Panc1 (cell line): ENCODE measurements around the gene CHODL. TPM values are rescaled to one million over a fixed set of nuclear protein-coding genes. Genes with fewer than 3 reads are reported as not detected.

Experiments
- ATAC-seq: fragments of 200-7000 bp; cut with Tn5 transposase; 2 replicates; pipeline ENCODE4 v1.9.1; 2020; ENCODE audit warnings: mild to moderate bottlenecking, moderate library complexity
- BruUV-seq: library from RNA; stranded (reverse); fragments of 400-500 nt; replicated peaks from 2 replicates; lab custom pipeline; 2021; lab: Mats Ljungman, UMichigan
- CTCF ChIA-PET: fragments of 300-600 bp; sonication (Branson Sonifier 250); formaldehyde crosslinking; loops from one replicate; lab custom pipeline; 2022; ENCODE audit warnings: antibody characterized with exemption; lab: Charles Lee
- POLR2A ChIA-PET: fragments of 300-600 bp; sonication (Branson Sonifier 250); formaldehyde crosslinking; loops from one replicate; lab custom pipeline; 2022; ENCODE audit warnings: antibody characterized with exemption; lab: Charles Lee
- DNase-seq: peaks from one replicate; pipeline ENCODE4 v3.0.0-alpha.2; 2010; ENCODE audit warnings: low read depth, low spot score
- H3K27ac ChIP-seq: 2 replicates; pipeline ENCODE4 v1.5.1; 2011; ENCODE audit warnings: mild to moderate bottlenecking, low read length, inconsistent platforms
- H3K27me3 ChIP-seq: fragments of 200-500 bp; sonication (Bioruptor generic); 2 replicates; pipeline ENCODE4 v1.6.0; 2014; ENCODE audit warnings: low read length, inconsistent platforms; ENCODE audit not compliant: control insufficient read depth, insufficient read depth
- H3K36me3 ChIP-seq: fragments of 200-500 bp; sonication (Bioruptor generic); 2 replicates; pipeline ENCODE4 v1.5.1; 2014; ENCODE audit warnings: inconsistent platforms, mild to moderate bottlenecking, low read length, moderate library complexity; ENCODE audit not compliant: control insufficient read depth, insufficient read depth
- H3K4me1 ChIP-seq: 2 replicates; pipeline ENCODE4 v1.5.1; 2011; ENCODE audit warnings: inconsistent platforms, mild to moderate bottlenecking, low read length, moderate library complexity; ENCODE audit not compliant: control insufficient read depth, insufficient read depth
- H3K4me3 ChIP-seq, 2 experiments: 2 replicates each; pipeline ENCODE4 v1.5.1; 2011 to 2012; ENCODE audit warnings: low read depth in 2 of 2, low read length in 2 of 2, mild to moderate bottlenecking in 2 of 2, inconsistent platforms in 1 of 2, moderate library complexity in 1 of 2
- H3K9me3 ChIP-seq: fragments of 200-500 bp; sonication (Bioruptor generic); 2 replicates; pipeline ENCODE4 v1.5.1; 2014; ENCODE audit warnings: low read depth, mild to moderate bottlenecking, inconsistent platforms, low read length, moderate library complexity; ENCODE audit not compliant: control insufficient read depth, insufficient read depth
- CTCF ChIP-seq: fragments of 450-650 bp; IDR thresholded peaks from 2 replicates; pipeline ENCODE4 v1.5.1; 2017; ENCODE audit warnings: mild to moderate bottlenecking
- POLR2AphosphoS5 ChIP-seq: IDR thresholded peaks from 2 replicates; pipeline ENCODE4 v1.6.1; 2012; ENCODE audit warnings: mild to moderate bottlenecking, low read depth, low read length, moderate library complexity
- REST ChIP-seq, 2 experiments: IDR thresholded peaks; 2 replicates each; pipeline ENCODE4 v1.6.1; 2011 to 2012; ENCODE audit warnings: low read depth in 2 of 2, control low read depth in 1 of 2, low read length in 1 of 2, mild to moderate bottlenecking in 1 of 2, moderate library complexity in 1 of 2; ENCODE audit not compliant: insufficient read depth in 1 of 2
- SIN3A ChIP-seq: IDR thresholded peaks from 2 replicates; pipeline ENCODE4 v1.6.1; 2012; ENCODE audit warnings: low read depth, mild to moderate bottlenecking, low read length, moderate library complexity, borderline replicate concordance; ENCODE audit not compliant: insufficient read depth
- TCF7L2 ChIP-seq: IDR thresholded peaks from 2 replicates; pipeline ENCODE4 v1.6.1; 2011; ENCODE audit warnings: mild to moderate bottlenecking, low read depth, low read length, inconsistent platforms
- in situ Hi-C: cut with HindIII; loops from 2 replicates; pipeline ENCODE4 v1.10.0; 2016; ENCODE audit warnings: low sequenced_read_pairs, low pct_unique_long_range_greater_than_20kb
- intact Hi-C: fragments of 100-400 bp; cut with micrococcal nuclease; formaldehyde crosslinking; loops from one replicate; pipeline ENCODE4 v1.10.0; 2022; ENCODE audit not compliant: unreplicated experiment
- total RNA-seq: library from RNA; stranded (reverse); gene quantifications from one replicate; pipeline ENCODE4 v1.2.1, GENCODE V29; 2021; ENCODE audit not compliant: unreplicated experiment

CHODL gene
- total RNA-seq, 1 experiment from 2014 or later = 0.10 TPM

- H3K27me3 ChIP-seq = no peaks in the 10 kb centered on the region
- H3K9me3 ChIP-seq = no peaks in the 10 kb centered on the region
- in situ Hi-C loops = no loop called here
- no peak for DNase-seq
- intact Hi-C loops = no loop called here
- CTCF ChIA-PET = no interaction called here
- no peak overlapping the region for H3K27ac ChIP-seq
- H3K4me3 ChIP-seq = no peak overlapping the region
- ATAC-seq = no peak
- POLR2A ChIA-PET = no interaction called here
- BruUV-seq = no TSS peak
- no peaks in the 10 kb centered on the region for H3K4me1 ChIP-seq
- TF ChIP-seq REST (IDR thresholded peaks at IDR 0.05; ENCODE audit: insufficient read depth in 1 of 2, low read depth in 2 of 2, low read length in 1 of 2) (no peak), TCF7L2 (no peak), CTCF (no peak), SIN3A (no peak), POLR2AphosphoS5 (no peak)
- H3K36me3 ChIP-seq = no peaks in the 10 kb centered on the region
These were observed 8.0 kb downstream of the CHODL start for GRCh38 chr21:18252680-18253079.

- DNase-seq (no peak), ATAC-seq (no peak)
- POLR2A ChIA-PET = no interaction called here
- CTCF ChIA-PET = no interaction called here
- no peaks in the 10 kb centered on the region for H3K27me3 ChIP-seq
- H3K4me3 ChIP-seq = no peak overlapping the region
- no peak overlapping the region for H3K27ac ChIP-seq
- no peaks in the 10 kb centered on the region for H3K36me3 ChIP-seq
- no TSS peak for BruUV-seq
- no peaks in the 10 kb centered on the region for H3K9me3 ChIP-seq
- H3K4me1 ChIP-seq = no peaks in the 10 kb centered on the region
- TF ChIP-seq POLR2AphosphoS5 (no peak), SIN3A (no peak), CTCF (no peak), TCF7L2 (no peak)
- intact Hi-C loops = no loop called here
- in situ Hi-C loops = no loop called here
These were observed 8.6 kb downstream of the CHODL start for GRCh38 chr21:18253221-18253620.
